H9 (cell line): ENCODE measurements around the gene IRF2BPL. TPM values are rescaled to one million over a fixed set of nuclear protein-coding genes. Genes with fewer than 3 reads are reported as not detected.

Experiments used
- DNase-seq: peaks from one replicate; pipeline ENCODE4 v3.0.0-alpha.2; 2017
- H2AFZ ChIP-seq: one replicate; pipeline ENCODE4 v1.6.1; 2013; ENCODE audit warnings: mild to moderate bottlenecking, low read length, control low read depth, moderate library complexity
- H2AK5ac ChIP-seq: 2 replicates; pipeline ENCODE4 v1.6.1; 2013; ENCODE audit warnings: low read length, control low read depth, mixed read lengths; ENCODE audit not compliant: insufficient read length
- H2BK120ac ChIP-seq: one replicate; pipeline ENCODE4 v1.6.1; 2013; ENCODE audit warnings: low read depth, mild to moderate bottlenecking, low read length, control low read depth, inconsistent platforms; ENCODE audit not compliant: poor library complexity, severe bottlenecking
- H2BK12ac ChIP-seq: 2 replicates; pipeline ENCODE4 v1.6.1; 2013; ENCODE audit warnings: low read length, control low read depth, mixed read lengths, low read depth; ENCODE audit not compliant: insufficient read length
- H2BK15ac ChIP-seq: 2 replicates; pipeline ENCODE4 v1.6.1; 2013; ENCODE audit warnings: low read depth, low read length, control low read depth
- H2BK20ac ChIP-seq: one replicate; pipeline ENCODE4 v1.6.1; 2013; ENCODE audit warnings: low read depth, mild to moderate bottlenecking, low read length, control low read depth, inconsistent platforms; ENCODE audit not compliant: poor library complexity, severe bottlenecking
- H2BK5ac ChIP-seq: 2 replicates; pipeline ENCODE4 v1.6.1; 2013; ENCODE audit warnings: low read length, control low read depth, mixed read lengths; ENCODE audit not compliant: insufficient read length
- H3K14ac ChIP-seq: 2 replicates; pipeline ENCODE4 v1.6.1; 2013; ENCODE audit warnings: low read length, control low read depth; ENCODE audit not compliant: insufficient read depth
- H3K18ac ChIP-seq: 2 replicates; pipeline ENCODE4 v1.6.1; 2013; ENCODE audit warnings: low read depth, mild to moderate bottlenecking, mixed read lengths, low read length, control low read depth; ENCODE audit not compliant: insufficient read length
- H3K23ac ChIP-seq: 2 replicates; pipeline ENCODE4 v1.6.1; 2013; ENCODE audit warnings: low read length, control low read depth, mixed read lengths, low read depth; ENCODE audit not compliant: insufficient read length
- H3K23me2 ChIP-seq: 2 replicates; pipeline ENCODE4 v1.6.1; 2013; ENCODE audit warnings: low read depth, mild to moderate bottlenecking, mixed read lengths, low read length, control low read depth; ENCODE audit not compliant: insufficient read length, poor library complexity, severe bottlenecking
- H3K27ac ChIP-seq: 2 replicates; pipeline ENCODE4 v1.5.1; 2013; ENCODE audit warnings: low read length, control low read depth, mixed read lengths, low read depth; ENCODE audit not compliant: insufficient read length
- H3K27me3 ChIP-seq: 2 replicates; pipeline ENCODE4 v1.6.1; 2013; ENCODE audit warnings: low read length, control low read depth, inconsistent platforms; ENCODE audit not compliant: insufficient read depth
- H3K4ac ChIP-seq: 2 replicates; pipeline ENCODE4 v1.6.1; 2013; ENCODE audit warnings: low read depth, mild to moderate bottlenecking, control low read depth, inconsistent platforms, low read length, moderate library complexity
- H3K4me1 ChIP-seq: 2 replicates; pipeline ENCODE4 v1.6.1; 2013; ENCODE audit warnings: low read length, control low read depth, inconsistent platforms; ENCODE audit not compliant: insufficient read depth
- H3K4me2 ChIP-seq: 2 replicates; pipeline ENCODE4 v1.6.1; 2013; ENCODE audit warnings: low read length, control low read depth, mixed read lengths; ENCODE audit not compliant: insufficient read length, insufficient read depth
- H3K56ac ChIP-seq: 2 replicates; pipeline ENCODE4 v1.6.1; 2013; ENCODE audit warnings: low read depth, mild to moderate bottlenecking, mixed read lengths, low read length, control low read depth; ENCODE audit not compliant: insufficient read length
- H3K79me1 ChIP-seq: 2 replicates; pipeline ENCODE4 v1.6.1; 2013; ENCODE audit warnings: low read depth, mild to moderate bottlenecking, moderate library complexity, low read length, control low read depth, inconsistent platforms; ENCODE audit not compliant: insufficient read depth, poor library complexity, severe bottlenecking
- H3K79me2 ChIP-seq: 2 replicates; pipeline ENCODE4 v1.6.1; 2013; ENCODE audit warnings: low read length, control low read depth, inconsistent platforms; ENCODE audit not compliant: insufficient read depth
- H3K9ac ChIP-seq: 2 replicates; pipeline ENCODE4 v1.6.1; 2013; ENCODE audit warnings: low read length, control low read depth, mixed read lengths; ENCODE audit not compliant: insufficient read length; ENCODE audit errors: extremely low read depth
- H3K9me3 ChIP-seq: one replicate; pipeline ENCODE4 v1.6.1; 2013; ENCODE audit warnings: low read depth, low read length, inconsistent platforms; ENCODE audit not compliant: control insufficient read depth
- H3T11ph ChIP-seq: one replicate; pipeline ENCODE4 v1.6.1; 2013; ENCODE audit warnings: mild to moderate bottlenecking, low read length, control low read depth, inconsistent platforms
- H4K20me1 ChIP-seq: one replicate; pipeline ENCODE4 v1.6.1; 2013; ENCODE audit not compliant: control insufficient read depth, insufficient read length, insufficient read depth
- H4K5ac ChIP-seq: 2 replicates; pipeline ENCODE4 v1.6.1; 2013; ENCODE audit warnings: low read depth, mild to moderate bottlenecking, mixed read lengths, low read length, control low read depth; ENCODE audit not compliant: insufficient read length
- H4K8ac ChIP-seq: replicated peaks from 2 replicates; pipeline ENCODE4 v1.6.1; 2013; ENCODE audit warnings: low read length, control low read depth, mixed read lengths, low read depth; ENCODE audit not compliant: insufficient read length
- H4K91ac ChIP-seq: 2 replicates; pipeline ENCODE4 v1.6.1; 2013; ENCODE audit warnings: low read depth, mild to moderate bottlenecking, moderate library complexity, mixed read lengths, low read length, control low read depth; ENCODE audit not compliant: insufficient read length
- H3K27ac Mint-ChIP-seq, 3 experiments: 2 replicates in 2 of 3; 3 replicates in 1 of 3; pipeline ENCODE4 v1.8.0; 2020 to 2021; ENCODE audit warnings: mixed read lengths in 3 of 3, mild to moderate bottlenecking in 1 of 3, moderate library complexity in 1 of 3
- H3K27me3 Mint-ChIP-seq: 2 replicates; pipeline ENCODE4 v1.8.0; 2021; ENCODE audit warnings: low read depth, mild to moderate bottlenecking, moderate library complexity, mixed read lengths
- H3K36me3 Mint-ChIP-seq, 3 experiments: 2 replicates in 2 of 3; 3 replicates in 1 of 3; pipeline ENCODE4 v1.8.0; 2020 to 2021; ENCODE audit warnings: low read depth in 3 of 3, mixed read lengths in 3 of 3; ENCODE audit not compliant: insufficient read depth in 1 of 3
- H3K4me1 Mint-ChIP-seq, 2 experiments: 2 replicates each; pipeline ENCODE4 v1.8.0; 2020; ENCODE audit warnings: mixed read lengths in 2 of 2
- H3K4me3 Mint-ChIP-seq, 2 experiments: 2 replicates in 1 of 2; 3 replicates in 1 of 2; pipeline ENCODE4 v1.8.0; 2020 to 2021; ENCODE audit warnings: mild to moderate bottlenecking in 2 of 2, mixed read lengths in 2 of 2, moderate library complexity in 1 of 2
- H3K9me3 Mint-ChIP-seq, 2 experiments: 2 replicates in 1 of 2; 3 replicates in 1 of 2; pipeline ENCODE4 v1.8.0; 2020; ENCODE audit warnings: mild to moderate bottlenecking in 2 of 2, mixed read lengths in 2 of 2, moderate library complexity in 1 of 2
- WGBS: extraction: QIAGEN DNeasy Blood & Tissue Kit; methylation state at CpG from one replicate; pipeline ENCODE4 v1.1.7; 2013; ENCODE audit warnings: missing lambda C conversion rate, low lambda C conversion rate, mixed read lengths; ENCODE audit not compliant: insufficient read length; ENCODE audit errors: extremely low coverage; 5-methylcytosine and 5-hydroxymethylcytosine counted together
- total RNA-seq: library from RNA; stranded (reverse); gene quantifications from 2 replicates; pipeline ENCODE4 v1.2.1, GENCODE V29; 2021
- TF ChIP-seq, protein P1 (sequence below): fragments of 200-600 bp; sonication (generic); conservative IDR thresholded peaks from 3 replicates; pipeline ENCODE4 v1.8.0; 2021; ENCODE audit warnings: antibody characterized with exemption, mild to moderate bottlenecking

The IRF2BPL gene
- total RNA-seq, 1 experiment from 2014 or later, result 59.0 TPM

DNA sequence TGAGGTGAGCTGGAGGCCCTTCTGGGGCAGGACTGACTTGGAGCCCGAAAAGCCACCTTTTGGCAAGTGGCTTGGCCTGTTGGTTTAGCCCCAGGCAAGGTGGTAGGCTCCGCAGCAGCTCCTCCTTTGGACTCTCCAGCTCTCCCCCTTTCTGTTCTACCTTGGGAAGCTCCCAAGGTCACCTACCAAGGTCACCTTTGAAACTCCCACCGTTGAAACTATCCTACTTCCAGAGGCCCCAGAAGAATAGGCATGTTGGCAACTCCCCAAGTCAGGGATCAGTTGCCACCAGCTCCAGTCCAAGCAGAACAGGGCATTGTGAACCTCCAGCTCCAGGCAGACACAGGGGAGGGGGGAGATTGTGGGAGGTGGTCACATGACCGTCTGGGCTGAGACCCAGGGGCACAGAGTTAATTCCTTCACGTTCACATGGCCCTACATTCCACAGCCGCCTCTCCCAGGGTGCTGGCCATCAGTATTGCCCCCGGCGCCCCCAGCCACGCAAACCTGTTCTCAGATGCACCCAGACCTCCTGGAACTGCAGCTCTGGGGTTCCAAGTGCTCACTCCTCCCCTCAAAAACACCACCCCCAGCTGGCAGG lies 14.4 kb downstream of the IRF2BPL start:
- no peak overlapping the region for H3K56ac ChIP-seq
- H4K8ac ChIP-seq, result no peak overlapping the region
- H3K27ac ChIP-seq, result no peak overlapping the region
- H3K9ac ChIP-seq, result no peak overlapping the region
- no peak overlapping the region for H2BK5ac ChIP-seq
- no peaks in the 10 kb centered on the region for H4K20me1 ChIP-seq
- TF ChIP-seq, protein P1, sequence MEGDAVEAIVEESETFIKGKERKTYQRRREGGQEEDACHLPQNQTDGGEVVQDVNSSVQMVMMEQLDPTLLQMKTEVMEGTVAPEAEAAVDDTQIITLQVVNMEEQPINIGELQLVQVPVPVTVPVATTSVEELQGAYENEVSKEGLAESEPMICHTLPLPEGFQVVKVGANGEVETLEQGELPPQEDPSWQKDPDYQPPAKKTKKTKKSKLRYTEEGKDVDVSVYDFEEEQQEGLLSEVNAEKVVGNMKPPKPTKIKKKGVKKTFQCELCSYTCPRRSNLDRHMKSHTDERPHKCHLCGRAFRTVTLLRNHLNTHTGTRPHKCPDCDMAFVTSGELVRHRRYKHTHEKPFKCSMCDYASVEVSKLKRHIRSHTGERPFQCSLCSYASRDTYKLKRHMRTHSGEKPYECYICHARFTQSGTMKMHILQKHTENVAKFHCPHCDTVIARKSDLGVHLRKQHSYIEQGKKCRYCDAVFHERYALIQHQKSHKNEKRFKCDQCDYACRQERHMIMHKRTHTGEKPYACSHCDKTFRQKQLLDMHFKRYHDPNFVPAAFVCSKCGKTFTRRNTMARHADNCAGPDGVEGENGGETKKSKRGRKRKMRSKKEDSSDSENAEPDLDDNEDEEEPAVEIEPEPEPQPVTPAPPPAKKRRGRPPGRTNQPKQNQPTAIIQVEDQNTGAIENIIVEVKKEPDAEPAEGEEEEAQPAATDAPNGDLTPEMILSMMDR, result no peak
- no peak overlapping the region for H2BK120ac ChIP-seq
- H3T11ph ChIP-seq, result no peak overlapping the region
- no peaks in the 10 kb centered on the region for H3K79me2 ChIP-seq
- H3K4me1 Mint-ChIP-seq, result peaks cover 24 to 25% of the 10 kb centered on the region in 2 experiments
- H3K4me1 ChIP-seq, result no peaks in the 10 kb centered on the region; the same call in 1 of the 2 replicates
- WGBS, result no CpG with 5 or more reads among the region's 9 CpGs
- no peak overlapping the region for H2BK15ac ChIP-seq
- no peaks in the 10 kb centered on the region for H3K27me3 ChIP-seq
- H3K9me3 ChIP-seq, result no peaks in the 10 kb centered on the region
- H2AK5ac ChIP-seq, result no peak overlapping the region
- no peaks in the 10 kb centered on the region for H3K23me2 ChIP-seq
- H3K27me3 Mint-ChIP-seq, result peaks cover 7% of the 10 kb centered on the region
- H3K23ac ChIP-seq, result no peak overlapping the region
- H2AFZ ChIP-seq, result no peak overlapping the region
- H3K4ac ChIP-seq, result no peak overlapping the region
- no peak overlapping the region; the same call in 1 of the 2 replicates for H3K14ac ChIP-seq
- no peak overlapping the region for H2BK12ac ChIP-seq
- peak overlapping the region in 1 of 3 experiments; percentile 93; a peak in 2 of 7 replicates for H3K27ac Mint-ChIP-seq
- H3K4me2 ChIP-seq, result no peak overlapping the region
- H4K5ac ChIP-seq, result no peak overlapping the region
- no peak for DNase-seq
- H4K91ac ChIP-seq, result no peak overlapping the region
- no peak overlapping the region for H2BK20ac ChIP-seq
- no peak overlapping the region for H3K4me3 Mint-ChIP-seq
- no peaks in the 10 kb centered on the region for H3K9me3 Mint-ChIP-seq
- H3K79me1 ChIP-seq, result no peaks in the 10 kb centered on the region
- no peaks in the 10 kb centered on the region; a peak in 1 of 7 replicates for H3K36me3 Mint-ChIP-seq
- peak overlapping the region; percentile 27 for H3K18ac ChIP-seq
